GM21723 (cell line): ENCODE measurements around the gene NUCKS1.
"Not testable (repeated sequence)": the region's sequence is repeated elsewhere in the genome, so short reads cannot be mapped to it uniquely, and the experiment has no call there.

Experiments
- ATAC-seq: cut with Tn5 transposase; IDR thresholded peaks from one replicate; pipeline ENCODE4 v1.9.1; 2021; ENCODE audit warnings: mild to moderate bottlenecking, moderate library complexity; ENCODE audit not compliant: unreplicated experiment

Gene NUCKS1

GRCh38 chr1:205733438-205734175 lies 16.4 kb downstream of the NUCKS1 start:
- ATAC-seq: no peak

- no peak for ATAC-seq
These were observed 19.9 kb downstream of the NUCKS1 start for GRCh38 chr1:205729945-205730610.

GRCh38 chr1:205726619-205727125 lies 23.3 kb downstream of the NUCKS1 start:
- no peak for ATAC-seq

- no peak for ATAC-seq
These were observed 24.5 kb downstream of the NUCKS1 start for GRCh38 chr1:205725514-205725913.

GRCh38 chr1:205720740-205721139 lies 29.2 kb downstream of the NUCKS1 start:
- not testable (repeated sequence) for ATAC-seq

- ATAC-seq: no peak
These were observed 30.2 kb downstream of the NUCKS1 start for GRCh38 chr1:205719762-205720161.

GRCh38 chr1:205719015-205719414 lies 31.0 kb downstream of the NUCKS1 start:
- ATAC-seq: no peak

GRCh38 chr1:205716371-205717132 lies 33.4 kb downstream of the NUCKS1 start:
- ATAC-seq: no peak

- no peak for ATAC-seq
These were observed 34.4 kb downstream of the NUCKS1 start for GRCh38 chr1:205715628-205716027.

- no peak for ATAC-seq
These were observed 35.1 kb downstream of the NUCKS1 start for GRCh38 chr1:205714906-205715246.

GRCh38 chr1:205714190-205714905 lies 35.6 kb downstream of the NUCKS1 start:
- ATAC-seq: no peak

- peak; percentile 54 for ATAC-seq
These were observed 38.6 kb downstream of the NUCKS1 start for GRCh38 chr1:205711105-205712048.

GRCh38 chr1:205710201-205711062 lies 39.5 kb downstream of the NUCKS1 start:
- no peak for ATAC-seq

- ATAC-seq: no peak
These were observed 40.3 kb downstream of the NUCKS1 start for GRCh38 chr1:205709640-205710039.

GRCh38 chr1:205709059-205709398 lies 41.0 kb downstream of the NUCKS1 start:
- ATAC-seq: no peak

- no peak for ATAC-seq
These were observed 43.1 kb downstream of the NUCKS1 start for GRCh38 chr1:205706601-205707502.

- ATAC-seq: no peak
These were observed 45.1 kb downstream of the NUCKS1 start for GRCh38 chr1:205704903-205705302.

- no peak for ATAC-seq
These were observed 46.9 kb downstream of the NUCKS1 start for GRCh38 chr1:205703072-205703471.
